Activated naive CD8-positive, alpha-beta T cell (primary cell): Measurements from ENCODE around the gene TMEM242.

Experiments
- H3K27ac Mint-ChIP-seq: one replicate; pipeline ENCODE4 v1.8.0; 2021; ENCODE audit warnings: mixed read lengths
- H3K27me3 Mint-ChIP-seq: one replicate; pipeline ENCODE4 v1.8.0; 2021; ENCODE audit warnings: mixed read lengths
- H3K36me3 Mint-ChIP-seq: one replicate; pipeline ENCODE4 v1.8.0; 2021; ENCODE audit warnings: mixed read lengths
- H3K4me1 Mint-ChIP-seq: one replicate; pipeline ENCODE4 v1.8.0; 2021; ENCODE audit warnings: low read depth, mixed read lengths
- H3K4me3 Mint-ChIP-seq: one replicate; pipeline ENCODE4 v1.8.0; 2021; ENCODE audit warnings: mild to moderate bottlenecking, mixed read lengths
- H3K9me3 Mint-ChIP-seq: one replicate; pipeline ENCODE4 v1.8.0; 2021; ENCODE audit warnings: low read depth, mixed read lengths

The TMEM242 gene

DNA sequence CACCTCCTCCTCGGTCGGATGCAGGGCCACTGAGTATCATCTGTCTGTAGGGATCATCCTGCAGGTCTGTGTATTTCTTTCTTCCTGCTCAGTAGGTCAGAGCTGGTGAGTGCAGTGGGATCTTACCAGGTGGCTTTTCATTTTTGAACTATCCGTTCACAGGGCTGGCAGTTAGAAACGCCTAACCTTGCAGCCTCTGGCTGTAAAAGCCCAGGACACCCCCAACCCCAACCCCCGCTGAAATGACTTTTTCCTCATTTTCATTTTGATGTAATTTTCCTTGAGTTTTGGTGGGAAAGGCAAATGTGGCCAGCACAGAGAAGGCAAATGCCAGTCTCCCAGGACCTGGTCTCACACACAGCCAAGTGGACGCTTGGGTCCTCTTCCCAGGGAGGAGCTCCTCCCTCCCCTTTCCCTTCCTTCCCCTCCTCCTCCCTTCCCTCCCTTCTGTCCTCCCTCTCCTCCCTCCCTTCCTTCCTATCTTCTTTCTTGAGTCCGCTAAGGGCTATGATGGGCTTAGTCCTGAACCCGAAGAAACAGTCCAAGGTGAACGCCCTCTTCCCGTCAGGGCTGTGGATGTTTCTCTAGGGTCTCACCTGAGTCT is 36.0 kb downstream of the TMEM242 start:
- Mint-ChIP-seq H3K27me3 (no peaks in the 10 kb centered on the region), H3K36me3 (peaks cover 5% of the 10 kb centered on the region), H3K4me3 (no peak overlapping the region), H3K9me3 (no peaks in the 10 kb centered on the region), H3K4me1 (peaks cover 2% of the 10 kb centered on the region), H3K27ac (no peak overlapping the region)

DNA sequence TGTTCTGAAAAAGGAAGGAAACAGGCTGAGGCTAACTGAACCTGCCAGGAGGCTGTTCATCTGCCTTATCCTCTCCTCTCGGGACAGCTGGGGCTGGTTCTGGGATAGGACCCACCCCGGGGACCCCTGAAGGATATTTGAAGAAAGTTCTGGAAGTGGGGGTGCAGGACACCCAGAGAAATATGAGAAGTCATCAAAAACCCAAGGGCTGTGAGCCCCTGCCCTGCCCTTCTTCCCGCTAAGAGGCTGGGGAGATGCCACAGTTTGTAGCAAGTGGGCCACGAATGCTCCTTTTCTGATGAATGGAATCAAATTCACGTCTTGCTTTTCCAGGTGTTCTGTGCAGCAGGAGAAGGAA is 37.9 kb downstream of the TMEM242 start:
- H3K36me3 Mint-ChIP-seq = no peaks in the 10 kb centered on the region
- H3K4me3 Mint-ChIP-seq = no peak overlapping the region
- H3K27me3 Mint-ChIP-seq = no peaks in the 10 kb centered on the region
- H3K9me3 Mint-ChIP-seq = no peaks in the 10 kb centered on the region
- no peaks in the 10 kb centered on the region for H3K4me1 Mint-ChIP-seq
- no peak overlapping the region for H3K27ac Mint-ChIP-seq

DNA sequence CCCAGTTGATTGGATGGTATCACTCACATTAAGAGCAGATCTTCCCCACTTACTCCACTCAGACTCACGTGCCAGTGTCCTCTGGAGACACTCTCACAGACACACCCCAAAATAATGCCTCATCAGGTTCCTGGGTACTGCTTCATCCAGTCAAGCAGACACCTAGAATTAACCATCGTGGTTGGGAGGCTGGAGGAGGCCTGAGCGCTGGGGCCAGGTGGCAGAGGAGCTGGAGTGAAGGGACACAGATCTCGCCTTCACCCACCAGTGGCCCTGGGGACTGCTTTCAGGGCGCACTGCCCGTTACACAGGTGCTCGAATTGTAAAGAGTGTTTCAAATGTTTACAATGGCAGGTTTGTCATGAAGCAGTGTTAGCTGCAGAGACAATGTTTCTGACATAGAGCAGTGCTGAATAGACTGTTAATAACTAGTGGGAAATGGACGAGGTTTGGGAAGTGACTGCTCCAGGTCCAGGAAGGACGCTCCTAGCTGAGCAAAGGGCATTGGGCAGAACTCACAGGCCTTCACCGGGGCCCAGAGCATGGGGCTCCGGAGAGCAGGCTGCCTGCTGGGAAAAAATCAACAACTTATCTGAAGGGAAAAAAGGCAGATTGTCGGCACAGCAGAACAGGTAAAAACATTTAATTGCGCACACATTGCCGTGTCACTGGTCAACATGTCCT is 38.4 kb downstream of the TMEM242 start:
- Mint-ChIP-seq H3K4me3 (no peak overlapping the region), H3K9me3 (no peaks in the 10 kb centered on the region), H3K27me3 (no peaks in the 10 kb centered on the region), H3K27ac (no peak overlapping the region), H3K36me3 (no peaks in the 10 kb centered on the region), H3K4me1 (no peaks in the 10 kb centered on the region)

DNA sequence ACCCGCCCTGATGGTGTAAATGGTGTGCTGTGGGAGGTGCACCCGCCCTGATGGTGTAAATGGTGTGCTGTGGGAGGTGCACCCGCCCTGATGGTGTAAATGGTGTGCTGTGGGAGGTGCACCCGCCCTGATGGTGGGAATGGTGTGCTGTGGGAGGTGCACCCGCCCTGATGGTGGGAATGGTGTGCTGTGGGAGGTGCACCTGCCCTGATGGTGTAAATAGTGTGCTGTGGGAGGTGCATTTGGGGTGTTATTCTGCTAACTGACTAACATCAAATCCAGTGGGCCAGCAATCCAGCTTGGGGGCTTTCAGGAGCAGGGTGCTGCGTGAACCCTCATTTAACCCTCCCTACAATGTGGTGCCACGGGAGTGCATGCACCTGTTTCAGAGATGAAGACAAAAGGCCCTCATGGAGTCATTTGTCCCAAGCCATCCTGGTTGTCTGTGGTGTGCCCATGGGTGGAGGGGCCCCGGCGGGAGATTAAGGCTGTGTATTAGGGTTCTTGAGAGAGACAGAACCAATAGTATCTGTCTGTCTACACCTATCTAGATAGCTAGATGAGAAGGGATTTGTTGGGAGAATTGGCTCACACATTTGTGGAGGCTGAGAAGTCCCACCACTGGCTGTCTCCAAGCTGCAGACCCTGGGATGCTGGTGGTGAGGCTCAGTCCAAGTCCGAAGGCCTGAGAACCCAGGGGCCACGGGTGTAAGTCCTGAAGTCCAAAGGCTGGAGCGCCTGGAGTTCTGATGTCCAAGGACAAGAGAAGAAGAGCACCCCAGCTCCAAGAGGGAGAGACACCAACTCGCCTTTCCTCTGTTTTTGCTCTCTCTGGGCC is 39.2 kb downstream of the TMEM242 start:
- Mint-ChIP-seq H3K4me1 (no peaks in the 10 kb centered on the region), H3K4me3 (no peak overlapping the region), H3K27ac (no peak overlapping the region), H3K9me3 (no peaks in the 10 kb centered on the region), H3K27me3 (no peaks in the 10 kb centered on the region), H3K36me3 (no peaks in the 10 kb centered on the region)

DNA sequence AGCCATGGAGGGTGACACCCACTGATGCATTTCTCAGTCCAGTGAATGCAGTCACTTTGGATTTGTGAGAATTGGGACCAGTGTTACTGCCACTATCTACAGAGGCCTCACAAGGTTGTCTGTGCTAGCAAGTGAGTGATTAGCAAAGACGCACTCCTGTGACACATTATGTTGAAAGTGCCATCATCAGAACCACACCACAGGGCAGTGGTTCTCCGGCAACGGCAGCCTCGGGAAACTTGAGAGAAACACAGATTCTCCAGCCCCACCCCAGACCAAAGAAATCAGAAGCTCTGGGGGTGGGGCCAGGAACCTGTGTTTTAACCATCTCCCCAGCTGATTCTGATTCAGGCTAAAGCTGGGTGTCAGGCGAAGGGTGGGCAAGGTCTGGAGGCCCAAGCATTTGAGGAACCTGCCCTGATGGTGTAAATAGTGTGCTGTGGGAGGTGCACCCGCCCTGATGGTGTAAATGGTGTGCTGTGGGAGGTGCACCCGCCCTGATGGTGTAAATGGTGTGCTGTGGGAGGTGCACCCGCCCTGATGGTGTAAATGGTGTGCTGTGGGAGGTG is 39.9 kb downstream of the TMEM242 start:
- H3K9me3 Mint-ChIP-seq = no peaks in the 10 kb centered on the region
- no peak overlapping the region for H3K4me3 Mint-ChIP-seq

DNA sequence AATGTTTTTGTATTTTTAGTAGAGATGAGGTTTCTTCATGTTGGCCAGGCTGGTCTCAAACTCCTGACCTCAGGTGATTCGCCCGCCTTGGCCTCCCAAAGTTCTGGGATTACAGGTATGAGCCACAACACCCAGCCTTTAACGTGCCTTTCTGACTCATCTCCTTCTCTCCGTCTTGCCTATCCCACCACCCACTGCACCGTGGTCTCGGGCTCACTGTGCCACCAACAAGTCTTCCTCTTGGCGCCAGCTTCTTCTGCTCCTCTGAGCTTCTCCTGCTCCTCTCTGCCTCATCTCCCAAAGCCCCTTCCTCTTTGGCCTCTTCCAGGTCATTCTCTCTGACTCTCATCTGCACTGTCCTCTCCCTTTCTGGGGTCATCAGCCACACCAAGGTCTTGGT is 41.0 kb downstream of the TMEM242 start:
- Mint-ChIP-seq H3K4me1 (no peaks in the 10 kb centered on the region), H3K27ac (no peak overlapping the region), H3K27me3 (no peaks in the 10 kb centered on the region), H3K9me3 (no peaks in the 10 kb centered on the region), H3K4me3 (no peak overlapping the region), H3K36me3 (no peaks in the 10 kb centered on the region)

More for the DNA sequence above, 39.9 kb downstream of the TMEM242 start:
- Mint-ChIP-seq H3K36me3 (no peaks in the 10 kb centered on the region), H3K27ac (no peak overlapping the region), H3K27me3 (no peaks in the 10 kb centered on the region), H3K4me1 (no peaks in the 10 kb centered on the region)

DNA sequence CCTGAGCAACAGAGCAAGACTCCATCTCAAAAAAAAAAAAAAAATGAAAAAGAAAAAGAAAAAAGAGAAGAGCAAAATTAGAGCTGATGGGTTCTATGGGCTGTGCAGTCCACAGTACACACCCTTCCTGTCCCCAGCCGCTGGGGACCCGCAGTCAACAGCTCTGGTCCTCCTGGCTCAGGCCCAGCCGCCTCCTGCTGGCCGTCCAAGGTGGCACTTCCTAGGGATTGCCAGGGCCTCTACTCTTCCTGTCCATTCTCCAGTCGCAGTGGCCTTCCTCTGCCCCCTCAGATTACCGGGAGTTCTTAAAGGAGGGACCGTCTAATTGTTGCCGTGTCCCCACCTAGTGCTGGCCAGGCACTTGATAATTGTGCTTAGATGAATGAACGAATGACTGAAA is 41.7 kb downstream of the TMEM242 start:
- Mint-ChIP-seq H3K36me3 (no peaks in the 10 kb centered on the region), H3K27ac (no peak overlapping the region), H3K9me3 (no peaks in the 10 kb centered on the region), H3K4me1 (no peaks in the 10 kb centered on the region), H3K27me3 (no peaks in the 10 kb centered on the region), H3K4me3 (no peak overlapping the region)

DNA sequence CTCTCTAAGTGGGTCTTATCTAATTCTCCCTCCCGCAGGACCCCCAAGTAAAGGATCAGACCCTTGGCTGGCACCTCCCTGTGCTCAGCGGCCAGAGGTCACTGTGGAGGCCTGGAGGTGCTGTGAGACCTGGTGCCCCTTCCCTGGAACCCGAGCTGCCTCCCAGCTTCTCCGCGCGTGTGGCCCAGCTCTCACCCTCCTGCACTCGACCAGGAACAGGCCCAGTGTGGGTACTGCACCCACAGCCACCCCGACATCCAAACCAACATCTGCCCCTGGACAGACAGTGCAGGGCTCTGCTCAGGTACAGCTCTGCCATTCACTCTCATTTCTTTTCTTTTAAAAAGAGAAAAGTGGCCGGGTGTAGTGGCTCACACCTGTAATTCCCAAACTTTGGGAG is 42.4 kb downstream of the TMEM242 start:
- H3K27ac Mint-ChIP-seq = no peak overlapping the region
- H3K27me3 Mint-ChIP-seq = no peaks in the 10 kb centered on the region
- H3K4me3 Mint-ChIP-seq = no peak overlapping the region
- no peaks in the 10 kb centered on the region for H3K9me3 Mint-ChIP-seq
- H3K4me1 Mint-ChIP-seq = no peaks in the 10 kb centered on the region
- no peaks in the 10 kb centered on the region for H3K36me3 Mint-ChIP-seq

DNA sequence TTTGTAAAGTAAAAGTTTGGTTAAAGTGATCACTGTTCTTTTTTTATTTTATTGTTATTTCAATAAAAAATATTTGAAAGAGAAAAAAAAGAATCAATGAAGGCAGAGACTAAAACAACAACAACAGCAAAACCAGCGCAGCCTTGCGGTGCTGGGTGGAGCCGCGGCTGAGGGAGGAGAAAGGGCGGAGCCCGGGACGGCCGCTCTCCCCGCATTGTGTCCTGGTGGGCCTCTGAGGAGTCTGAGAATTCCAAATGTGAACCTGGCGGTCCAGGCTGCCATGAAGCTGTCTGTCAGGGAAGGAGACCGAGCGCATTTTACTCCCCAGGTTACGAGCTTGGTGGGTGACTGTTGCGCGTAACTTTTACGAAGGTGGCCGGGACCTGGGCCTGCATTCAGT is 43.2 kb downstream of the TMEM242 start:
- Mint-ChIP-seq H3K4me3 (no peak overlapping the region), H3K4me1 (no peaks in the 10 kb centered on the region), H3K9me3 (no peaks in the 10 kb centered on the region), H3K36me3 (no peaks in the 10 kb centered on the region), H3K27me3 (no peaks in the 10 kb centered on the region), H3K27ac (no peak overlapping the region)

DNA sequence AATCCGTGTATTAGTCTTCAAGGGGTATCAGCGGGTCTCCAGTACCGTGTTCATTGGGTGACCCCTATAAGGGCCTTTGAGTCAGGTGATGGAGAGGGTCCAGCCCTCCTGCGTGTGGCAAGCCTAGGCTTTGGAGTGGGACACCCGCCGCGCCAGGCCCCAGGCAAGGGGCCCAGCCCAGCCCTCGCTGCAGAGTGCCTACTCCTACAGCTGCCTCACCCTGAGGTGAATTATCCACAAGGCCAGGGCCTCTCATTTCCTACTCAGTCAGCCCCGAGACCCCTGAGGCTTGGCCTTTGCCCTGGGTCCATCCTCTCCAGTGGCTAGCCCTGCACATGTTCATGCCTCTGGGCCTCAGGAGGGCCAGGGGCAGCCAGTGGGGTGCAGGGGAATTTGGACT is 45.1 kb downstream of the TMEM242 start:
- H3K27ac Mint-ChIP-seq = no peak overlapping the region
- no peaks in the 10 kb centered on the region for H3K27me3 Mint-ChIP-seq
- H3K4me1 Mint-ChIP-seq = peaks cover 6% of the 10 kb centered on the region
- no peaks in the 10 kb centered on the region for H3K36me3 Mint-ChIP-seq
- no peak overlapping the region for H3K4me3 Mint-ChIP-seq
- H3K9me3 Mint-ChIP-seq = no peaks in the 10 kb centered on the region

DNA sequence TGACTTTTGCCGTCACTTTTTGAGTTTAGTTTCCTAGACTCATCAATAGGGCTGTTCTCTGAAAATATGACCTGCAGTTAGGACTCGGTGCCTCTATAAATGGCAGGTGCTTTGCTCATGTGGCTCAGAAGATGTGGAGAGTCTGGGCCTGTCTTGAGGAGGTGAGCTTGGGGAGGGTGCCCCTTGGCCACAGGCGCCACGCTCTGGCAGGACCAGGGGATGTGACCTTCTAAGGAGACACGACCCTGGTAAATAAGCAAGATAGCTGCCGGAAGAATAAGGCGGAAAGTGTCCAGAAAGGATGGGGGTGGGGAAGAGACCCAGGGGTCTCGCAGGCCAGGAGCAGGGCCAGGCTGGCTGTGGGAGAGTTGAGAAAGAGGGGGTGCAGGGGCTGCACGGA is 46.6 kb downstream of the TMEM242 start:
- H3K36me3 Mint-ChIP-seq = no peaks in the 10 kb centered on the region
- no peak overlapping the region for H3K4me3 Mint-ChIP-seq

DNA sequence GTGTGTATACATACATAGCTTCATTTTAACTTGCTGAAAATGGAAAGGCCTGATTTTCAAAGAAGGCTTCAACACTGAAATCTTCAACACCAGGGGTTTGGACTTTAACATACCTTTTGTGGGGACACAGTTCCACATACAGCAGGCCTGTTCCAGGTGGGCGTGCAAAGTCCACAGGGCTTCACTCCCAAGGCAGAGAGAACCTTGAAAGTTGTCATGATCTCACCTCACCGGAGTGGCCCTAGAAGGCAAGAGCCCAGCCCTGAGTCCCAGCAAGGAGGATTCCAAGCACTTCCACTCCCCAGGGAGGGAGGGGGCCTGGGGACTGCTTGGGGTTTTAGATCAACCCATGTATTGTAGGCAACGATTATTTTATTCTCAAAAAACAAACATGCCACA is 47.2 kb downstream of the TMEM242 start:
- no peaks in the 10 kb centered on the region for H3K36me3 Mint-ChIP-seq
- H3K4me1 Mint-ChIP-seq = peaks cover 8% of the 10 kb centered on the region
- no peaks in the 10 kb centered on the region for H3K9me3 Mint-ChIP-seq
- no peaks in the 10 kb centered on the region for H3K27me3 Mint-ChIP-seq
- no peak overlapping the region for H3K4me3 Mint-ChIP-seq
- no peak overlapping the region for H3K27ac Mint-ChIP-seq

More for the DNA sequence above, 46.6 kb downstream of the TMEM242 start:
- H3K4me1 Mint-ChIP-seq = peaks cover 8% of the 10 kb centered on the region
- H3K27me3 Mint-ChIP-seq = no peaks in the 10 kb centered on the region
- H3K9me3 Mint-ChIP-seq = no peaks in the 10 kb centered on the region
- H3K27ac Mint-ChIP-seq = no peak overlapping the region

DNA sequence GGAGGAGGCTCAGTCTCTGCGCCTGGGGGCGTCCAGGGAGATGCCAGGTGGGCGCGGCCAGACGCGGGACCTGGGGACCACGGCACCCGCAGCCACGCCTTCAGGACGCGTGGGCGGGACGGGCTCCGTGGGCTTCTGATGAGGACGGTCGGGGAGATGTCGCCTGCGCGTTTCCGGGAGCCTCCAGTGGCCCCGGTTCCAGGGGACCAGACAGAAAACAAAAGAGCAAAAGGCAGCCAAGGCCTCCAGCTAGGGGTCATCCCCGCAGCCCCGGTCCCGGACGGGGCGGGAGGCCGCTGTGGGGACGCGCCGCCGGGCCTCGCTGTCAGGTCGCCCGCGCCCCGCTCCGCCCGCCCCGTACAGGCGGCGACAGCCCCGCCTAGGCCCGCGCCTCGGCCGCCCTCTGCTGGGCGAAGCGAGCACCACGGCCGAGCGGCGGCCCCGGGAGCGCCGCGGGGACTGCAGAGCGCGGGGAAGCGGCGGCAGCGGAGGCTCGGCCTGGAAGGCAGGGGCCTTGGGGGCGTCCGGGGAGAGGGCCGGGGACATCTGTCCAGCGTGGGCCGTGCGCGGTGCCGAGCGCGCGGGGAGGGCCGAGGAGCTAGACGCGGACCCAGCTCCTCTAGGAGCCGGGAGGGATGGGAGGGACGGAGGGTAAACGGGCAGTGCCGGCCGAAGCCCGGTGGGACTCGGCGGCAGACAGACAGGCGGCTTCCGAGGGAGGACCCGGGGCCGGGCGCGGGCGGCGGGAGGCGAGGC is 48.7 kb downstream of the TMEM242 start:
- Mint-ChIP-seq H3K4me1 (peaks cover 8% of the 10 kb centered on the region), H3K27me3 (no peaks in the 10 kb centered on the region), H3K27ac (peak overlapping the region; percentile 89), H3K36me3 (no peaks in the 10 kb centered on the region), H3K9me3 (peaks cover 10% of the 10 kb centered on the region), H3K4me3 (peak overlapping the region; percentile 90)

DNA sequence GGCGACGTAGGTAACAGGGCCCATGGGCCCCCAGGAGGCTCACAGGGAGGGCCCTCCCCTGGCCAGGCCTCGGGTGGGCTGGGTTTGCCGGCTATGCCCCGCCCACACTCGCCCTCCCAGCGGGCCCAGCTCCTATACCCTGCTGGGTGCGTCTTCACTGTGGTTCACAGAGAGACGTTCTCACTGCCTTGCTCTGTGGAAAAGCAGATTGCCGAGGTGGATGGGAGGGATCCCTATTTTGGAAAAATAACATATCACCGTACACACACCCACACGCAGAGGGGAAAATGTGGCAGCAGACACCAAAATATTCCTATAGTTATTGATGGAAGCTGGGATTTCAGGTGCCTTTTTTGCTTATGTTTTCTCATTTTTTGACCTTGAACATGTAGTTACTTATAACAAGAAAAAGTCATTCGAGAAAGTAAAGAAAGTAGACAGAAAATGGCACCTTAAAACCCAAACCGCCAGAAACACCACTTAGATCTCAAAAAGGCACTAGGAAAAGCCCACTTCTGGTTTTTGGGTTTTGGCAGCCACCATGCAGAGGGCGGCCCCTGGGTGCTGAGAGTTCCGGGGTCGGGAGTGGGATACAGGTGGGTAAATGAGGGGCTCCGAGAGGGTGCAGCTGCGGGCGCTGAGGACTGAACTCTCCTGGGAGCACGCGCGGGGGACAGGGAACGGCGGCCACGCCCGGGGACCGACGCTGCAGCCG is 49.4 kb downstream of the TMEM242 start:
- H3K4me1 Mint-ChIP-seq = peaks cover 8% of the 10 kb centered on the region

More for the DNA sequence above, 49.4 kb downstream of the TMEM242 start:
- Mint-ChIP-seq H3K36me3 (no peaks in the 10 kb centered on the region), H3K9me3 (peaks cover 10% of the 10 kb centered on the region), H3K4me3 (peak overlapping the region; percentile 90), H3K27me3 (no peaks in the 10 kb centered on the region), H3K27ac (peak overlapping the region; percentile 89)
